NCI-H187 (cell line): ENCODE results near the gene STXBP4.

ENCODE experiments used
- DNase-seq, 2 experiments: peaks; one replicate each; lab custom pipeline; 2025; lab: John Stamatoyannopoulos, UW

The STXBP4 gene

GRCh38 chr17:54969658-54970572 lies 1.4 kb downstream of the STXBP4 start:
- DNase-seq = no peak

- no peak for DNase-seq
Observed at GRCh38 chr17:54971147-54971546, 2.6 kb downstream of the STXBP4 start.

- DNase-seq = no peak
Observed at GRCh38 chr17:54971901-54972300, 3.3 kb downstream of the STXBP4 start.

GRCh38 chr17:54972406-54973138 lies 4.0 kb downstream of the STXBP4 start:
- DNase-seq = no peak

- no peak for DNase-seq
Observed at GRCh38 chr17:54974759-54975158, 6.2 kb downstream of the STXBP4 start.

GRCh38 chr17:54976316-54976715 lies 7.8 kb downstream of the STXBP4 start:
- DNase-seq = no peak

GRCh38 chr17:54977744-54978143 lies 9.2 kb downstream of the STXBP4 start:
- no peak for DNase-seq

- no peak for DNase-seq
Observed at GRCh38 chr17:54979657-54980056, 11.1 kb downstream of the STXBP4 start.

GRCh38 chr17:54980375-54980774 lies 11.8 kb downstream of the STXBP4 start:
- DNase-seq = no peak

- no peak for DNase-seq
Observed at GRCh38 chr17:54982399-54982798, 13.8 kb downstream of the STXBP4 start.

- no peak for DNase-seq
Observed at GRCh38 chr17:54983260-54983659, 14.7 kb downstream of the STXBP4 start.

GRCh38 chr17:54985476-54985875 lies 16.9 kb downstream of the STXBP4 start:
- no peak for DNase-seq

- no peak for DNase-seq
Observed at GRCh38 chr17:54990118-54990517, 21.6 kb downstream of the STXBP4 start.

GRCh38 chr17:54991567-54991966 lies 23.0 kb downstream of the STXBP4 start:
- DNase-seq = no peak

GRCh38 chr17:54992797-54993639 lies 24.5 kb downstream of the STXBP4 start:
- DNase-seq = peak in 1 of 2 experiments; percentile 8

GRCh38 chr17:54996441-54996840 lies 27.9 kb downstream of the STXBP4 start:
- DNase-seq = no peak

GRCh38 chr17:55002458-55002857 lies 33.9 kb downstream of the STXBP4 start:
- DNase-seq = no peak

GRCh38 chr17:55004484-55004883 lies 35.9 kb downstream of the STXBP4 start:
- DNase-seq = no peak

- DNase-seq = no peak
Observed at GRCh38 chr17:55005520-55005919, 37.0 kb downstream of the STXBP4 start.

GRCh38 chr17:55023626-55024025 lies 55.1 kb downstream of the STXBP4 start:
- no peak for DNase-seq

GRCh38 chr17:55037828-55038227 lies 69.3 kb downstream of the STXBP4 start:
- DNase-seq = no peak

- no peak for DNase-seq
Observed at GRCh38 chr17:55038291-55038690, 69.7 kb downstream of the STXBP4 start.
